Measurements from ENCODE around the gene CPPED1.

- TF ChIP-seq ZNF571 (tag by site-specific recombination; IDR thresholded peaks at IDR 0.05) (no peak), ZNF837 (tag by site-specific recombination; IDR thresholded peaks at IDR 0.05) (no peak), ZNF18 (tag by site-specific recombination; IDR thresholded peaks at IDR 0.05) (no peak)
- TF ChIP-seq, protein P1, sequence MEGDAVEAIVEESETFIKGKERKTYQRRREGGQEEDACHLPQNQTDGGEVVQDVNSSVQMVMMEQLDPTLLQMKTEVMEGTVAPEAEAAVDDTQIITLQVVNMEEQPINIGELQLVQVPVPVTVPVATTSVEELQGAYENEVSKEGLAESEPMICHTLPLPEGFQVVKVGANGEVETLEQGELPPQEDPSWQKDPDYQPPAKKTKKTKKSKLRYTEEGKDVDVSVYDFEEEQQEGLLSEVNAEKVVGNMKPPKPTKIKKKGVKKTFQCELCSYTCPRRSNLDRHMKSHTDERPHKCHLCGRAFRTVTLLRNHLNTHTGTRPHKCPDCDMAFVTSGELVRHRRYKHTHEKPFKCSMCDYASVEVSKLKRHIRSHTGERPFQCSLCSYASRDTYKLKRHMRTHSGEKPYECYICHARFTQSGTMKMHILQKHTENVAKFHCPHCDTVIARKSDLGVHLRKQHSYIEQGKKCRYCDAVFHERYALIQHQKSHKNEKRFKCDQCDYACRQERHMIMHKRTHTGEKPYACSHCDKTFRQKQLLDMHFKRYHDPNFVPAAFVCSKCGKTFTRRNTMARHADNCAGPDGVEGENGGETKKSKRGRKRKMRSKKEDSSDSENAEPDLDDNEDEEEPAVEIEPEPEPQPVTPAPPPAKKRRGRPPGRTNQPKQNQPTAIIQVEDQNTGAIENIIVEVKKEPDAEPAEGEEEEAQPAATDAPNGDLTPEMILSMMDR (tag by site-specific recombination; IDR thresholded peaks at IDR 0.05) = no peak
These were observed 123.9 kb downstream of the CPPED1 start for GRCh38 chr16:12679660-12680272.
